Left lobe of liver (tissue), 2 donors: Measurements from ENCODE around the gene COL23A1. TPM values are rescaled to one million over a fixed set of nuclear protein-coding genes. Genes with fewer than 3 reads are reported as not detected.

Experiments
- ATAC-seq: fragments of 200-7000 bp; cut with Tn5 transposase; one replicate; pipeline ENCODE4 v1.9.1; 2020; ENCODE audit warnings: mild to moderate bottlenecking, moderate library complexity
- DNase-seq: peaks from one replicate; pipeline ENCODE4 v3.0.0-alpha.2; 2020; ENCODE audit warnings: low spot score
- total RNA-seq: library from RNA; stranded (reverse); gene quantifications from one replicate; pipeline ENCODE4 v1.2.1, GENCODE V29; 2021
- donor health status: DM: no; HTN: no; CAD: no; lungs with moderate emphysema.
- donor health status: DM: no; HTN: yes; CAD: no.

COL23A1 gene
- total RNA-seq, 1 donor from 2014 or later = 1.2 TPM

DNA sequence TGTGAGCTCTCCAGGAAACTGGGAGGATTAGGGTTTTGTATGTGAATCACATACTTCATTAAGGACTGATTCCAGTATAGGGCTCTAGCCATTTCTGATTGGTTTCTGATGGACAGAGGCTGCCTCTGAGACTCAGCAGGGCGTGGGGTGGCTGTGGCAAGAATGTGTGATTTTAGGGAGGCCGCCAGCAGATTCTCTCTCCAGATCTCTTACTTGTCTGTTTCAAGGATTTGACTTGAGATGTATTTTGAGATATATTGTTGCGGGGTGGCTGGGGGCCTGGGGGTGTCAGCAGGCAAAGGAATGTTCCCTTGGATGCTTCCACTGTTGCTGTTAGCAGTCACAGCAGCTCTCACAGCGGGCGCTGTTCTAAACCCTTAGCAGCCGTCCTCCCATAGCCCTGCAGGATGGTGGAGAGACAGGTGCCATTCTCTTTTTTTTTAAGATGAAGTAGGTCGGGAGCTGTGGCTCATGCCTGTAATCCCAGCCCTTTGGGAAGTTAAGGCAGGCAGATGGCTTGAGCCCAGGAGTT, 393.8 kb downstream of the COL23A1 start:
- DNase-seq = no peak
- ATAC-seq = no peak

DNA sequence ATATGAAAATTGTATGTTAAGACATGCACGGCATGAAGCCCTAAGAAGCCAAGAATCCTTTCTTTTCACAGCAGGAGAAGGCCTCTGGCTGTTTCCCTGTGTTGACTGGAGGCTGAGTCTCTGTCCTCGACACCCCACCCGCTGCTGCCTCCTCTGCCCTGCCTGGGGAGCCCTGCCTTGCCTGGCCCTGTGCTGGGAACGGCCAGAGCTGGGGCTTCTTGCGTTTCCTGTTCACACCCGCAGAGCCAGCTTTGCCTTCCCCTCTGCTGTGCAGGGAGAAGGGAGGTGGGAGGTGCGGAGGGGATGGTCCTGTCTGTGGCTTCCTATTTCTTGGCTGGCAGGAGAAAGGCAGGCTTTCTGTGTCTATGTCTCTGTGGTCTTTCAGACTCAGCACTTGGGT, 396.2 kb downstream of the COL23A1 start:
- no peak for ATAC-seq
- DNase-seq = no peak

GRCh38 chr5:178193251-178193809, 396.9 kb downstream of the COL23A1 start:
- no peak for DNase-seq
- ATAC-seq = no peak

GRCh38 chr5:178192787-178193186, 397.4 kb downstream of the COL23A1 start:
- DNase-seq = no peak
- ATAC-seq = no peak

DNA sequence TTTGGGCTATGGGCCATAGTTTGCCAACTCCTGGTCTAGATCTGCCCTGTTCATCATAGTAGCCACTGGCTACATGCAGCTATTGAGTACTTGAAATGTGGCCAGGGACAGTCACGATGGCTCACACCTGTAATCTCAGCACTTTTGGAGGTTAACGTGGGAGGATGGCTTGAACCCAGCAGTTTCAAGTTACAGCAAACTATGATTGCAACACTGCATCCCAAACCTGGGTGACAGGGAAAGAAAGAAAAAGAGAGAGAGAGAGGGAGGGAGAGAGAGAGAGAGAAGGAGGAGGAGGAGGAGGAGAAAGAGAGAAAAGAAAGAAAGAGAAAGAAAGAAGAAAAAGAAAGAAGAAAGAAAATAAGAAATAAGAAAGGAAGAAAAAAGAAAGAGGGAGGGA, 397.9 kb downstream of the COL23A1 start:
- DNase-seq (peak; percentile 77), ATAC-seq (peak; percentile 77)

DNA sequence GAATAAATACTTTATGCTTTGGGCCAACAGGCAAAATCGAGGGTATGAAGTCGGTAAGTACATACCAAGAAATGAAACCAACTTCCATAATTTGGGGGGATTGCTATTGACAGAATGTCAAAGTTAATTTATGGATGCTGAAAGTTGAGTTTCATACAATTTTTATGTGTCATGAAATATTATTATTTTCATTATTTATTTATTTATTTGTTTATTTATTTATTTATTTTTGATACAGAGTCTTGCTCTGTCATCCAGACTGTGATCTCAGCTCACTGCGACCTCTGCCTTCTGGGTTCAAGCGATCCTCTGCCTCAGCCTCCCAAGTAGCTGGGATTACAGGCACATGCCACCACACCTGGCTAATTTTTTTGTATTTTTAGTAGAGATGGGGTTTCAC, 398.5 kb downstream of the COL23A1 start:
- ATAC-seq (no peak), DNase-seq (no peak)

DNA sequence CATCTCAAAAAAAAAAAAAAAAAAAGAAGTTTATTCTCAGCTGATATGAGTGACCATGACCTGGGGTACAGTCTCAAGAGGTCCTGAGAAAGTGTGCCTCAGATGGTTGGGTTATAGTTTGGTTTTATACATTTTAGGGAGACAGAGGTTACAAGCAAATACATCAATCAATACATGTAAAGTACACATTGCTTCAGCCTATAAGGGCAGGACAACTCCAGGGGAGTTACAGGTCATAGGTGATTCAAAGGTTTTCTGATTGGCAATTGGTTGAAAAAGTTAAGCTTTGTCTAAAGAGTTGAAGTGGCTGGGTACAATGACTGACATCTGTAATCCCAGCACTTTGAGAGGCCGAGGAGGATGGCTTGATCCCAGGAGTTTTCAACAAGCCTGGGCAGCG, 400.8 kb downstream of the COL23A1 start:
- DNase-seq (no peak), ATAC-seq (no peak)

Other genes with a start within 250 kb of the COL23A1 start
- 17.6 TPM for gene CLK4, start 36.7 kb upstream of the COL23A1 start, total RNA-seq
- 2.6 TPM for gene ZNF354A, start 140.3 kb upstream of the COL23A1 start, total RNA-seq